ENCODE data around the gene RASSF10.

RASSF10 gene

GRCh38 chr11:13023423-13023822, 14.3 kb downstream of the RASSF10 start:
- TF ChIP-seq GATA2 (IDR thresholded peaks at IDR 0.05; ENCODE audit: low read depth, low read length) (no peak), GATA3 (IDR thresholded peaks at IDR 0.05; ENCODE audit: low read depth, low read length) (no peak)

DNA sequence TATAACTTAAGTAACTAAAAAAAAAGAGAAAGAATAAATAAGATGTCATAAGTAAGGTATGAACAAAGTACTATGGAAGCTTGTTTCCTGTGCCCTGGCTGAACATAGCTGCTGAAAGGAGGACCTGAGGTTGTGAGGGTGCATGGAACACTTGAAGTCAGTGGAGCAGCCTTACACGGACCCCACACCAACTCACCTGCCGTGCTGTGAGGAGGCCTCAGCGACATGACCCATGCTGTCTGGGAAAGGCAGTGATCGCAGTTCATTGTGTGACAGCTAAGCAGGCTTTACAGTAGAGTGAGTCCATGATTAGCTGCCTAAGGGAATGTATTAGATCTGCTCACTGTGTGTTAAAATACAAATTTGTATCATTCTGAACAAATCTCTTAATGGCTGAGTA, 17.6 kb downstream of the RASSF10 start:
- TF ChIP-seq GATA3 (IDR thresholded peaks at IDR 0.05; ENCODE audit: low read depth, low read length), result no peak
- TF ChIP-seq GATA2 (IDR thresholded peaks at IDR 0.05; ENCODE audit: low read depth, low read length), result no peak

DNA sequence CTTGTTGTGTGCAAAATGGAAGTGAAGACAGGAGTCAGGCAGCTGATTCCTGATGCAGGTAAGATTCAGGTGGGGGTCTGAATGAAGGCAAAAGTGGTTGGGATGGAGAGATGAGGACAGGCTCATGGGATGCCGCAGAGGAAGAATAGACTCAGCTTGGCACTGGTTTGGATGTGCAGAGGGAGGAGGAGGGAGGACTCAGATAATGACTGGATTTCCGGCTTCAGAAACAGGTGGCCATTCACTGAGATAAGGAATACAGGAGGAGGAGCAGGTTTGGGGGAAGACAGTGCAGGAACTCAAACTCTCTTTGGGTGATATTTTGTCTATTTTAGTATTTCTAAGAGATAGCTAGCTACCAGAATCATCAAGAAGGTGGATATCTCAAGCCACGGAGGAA, 19.2 kb downstream of the RASSF10 start:
- TF ChIP-seq GATA2 (IDR thresholded peaks at IDR 0.05; ENCODE audit: low read depth, low read length) (no peak), GATA3 (IDR thresholded peaks at IDR 0.05; ENCODE audit: low read depth, low read length) (no peak)

GRCh38 chr11:13029872-13030271, 20.8 kb downstream of the RASSF10 start:
- TF ChIP-seq GATA3 (IDR thresholded peaks at IDR 0.05; ENCODE audit: low read depth, low read length) (no peak), GATA2 (IDR thresholded peaks at IDR 0.05; ENCODE audit: low read depth, low read length) (no peak)

DNA sequence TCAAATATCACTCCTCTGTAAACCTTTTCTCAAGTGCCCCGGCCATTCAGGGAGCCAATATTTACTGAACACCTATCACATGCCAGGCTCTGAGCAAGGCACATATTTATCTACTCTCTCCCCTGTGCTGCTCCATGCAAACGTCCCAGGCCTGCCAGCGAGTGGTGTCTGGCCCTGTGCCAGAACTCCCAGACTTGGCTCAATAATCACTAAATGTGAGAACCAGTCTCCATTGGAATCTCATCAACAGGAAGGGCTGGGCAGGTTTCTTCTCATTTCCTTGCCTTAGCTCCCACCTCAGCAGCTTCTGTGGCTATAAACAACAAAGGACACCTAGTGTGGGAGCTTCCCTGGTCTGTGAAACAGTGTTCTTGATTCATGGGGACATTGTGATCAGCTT, 21.7 kb downstream of the RASSF10 start:
- TF ChIP-seq GATA3 (IDR thresholded peaks at IDR 0.05; ENCODE audit: low read depth, low read length), result no peak
- no peak for TF ChIP-seq GATA2 (IDR thresholded peaks at IDR 0.05; ENCODE audit: low read depth, low read length)

DNA sequence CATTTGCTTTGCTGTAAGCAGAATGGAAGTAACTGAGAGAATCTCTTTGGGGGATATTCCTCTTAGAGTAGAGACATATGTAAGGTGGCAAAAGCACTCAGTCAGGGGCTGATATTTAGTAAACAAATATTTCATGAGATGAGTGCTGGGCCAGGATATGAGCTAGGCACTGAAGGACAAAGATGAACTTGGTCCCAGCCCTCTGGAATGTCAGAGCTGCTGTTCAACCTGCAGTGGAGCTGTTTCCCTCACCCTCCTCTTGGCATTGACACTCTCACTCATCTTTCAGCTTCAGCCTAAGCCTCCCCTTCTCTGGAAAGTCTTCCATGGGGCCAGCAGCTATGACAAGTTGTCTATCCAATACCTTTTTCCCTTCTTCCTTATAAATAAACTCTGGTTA, 22.2 kb downstream of the RASSF10 start:
- TF ChIP-seq GATA3 (IDR thresholded peaks at IDR 0.05; ENCODE audit: low read depth, low read length), result no peak
- no peak for TF ChIP-seq GATA2 (IDR thresholded peaks at IDR 0.05; ENCODE audit: low read depth, low read length)

GRCh38 chr11:13033760-13034533, 24.8 kb downstream of the RASSF10 start:
- TF ChIP-seq GATA3 (IDR thresholded peaks at IDR 0.05; ENCODE audit: low read depth, low read length) (no peak), GATA2 (IDR thresholded peaks at IDR 0.05; ENCODE audit: low read depth, low read length) (no peak)

GRCh38 chr11:13035711-13036110, 26.6 kb downstream of the RASSF10 start:
- no peak for TF ChIP-seq GATA2 (IDR thresholded peaks at IDR 0.05; ENCODE audit: low read depth, low read length)
- TF ChIP-seq GATA3 (IDR thresholded peaks at IDR 0.05; ENCODE audit: low read depth, low read length), result no peak

GRCh38 chr11:13036235-13036634, 27.1 kb downstream of the RASSF10 start:
- TF ChIP-seq GATA2 (IDR thresholded peaks at IDR 0.05; ENCODE audit: low read depth, low read length) (no peak), GATA3 (IDR thresholded peaks at IDR 0.05; ENCODE audit: low read depth, low read length) (no peak)

GRCh38 chr11:13038366-13038765, 29.2 kb downstream of the RASSF10 start:
- TF ChIP-seq GATA2 (IDR thresholded peaks at IDR 0.05; ENCODE audit: low read depth, low read length), result no peak
- TF ChIP-seq GATA3 (IDR thresholded peaks at IDR 0.05; ENCODE audit: low read depth, low read length), result no peak

GRCh38 chr11:13039126-13039525, 30.0 kb downstream of the RASSF10 start:
- TF ChIP-seq GATA2 (IDR thresholded peaks at IDR 0.05; ENCODE audit: low read depth, low read length) (no peak), GATA3 (IDR thresholded peaks at IDR 0.05; ENCODE audit: low read depth, low read length) (no peak)

DNA sequence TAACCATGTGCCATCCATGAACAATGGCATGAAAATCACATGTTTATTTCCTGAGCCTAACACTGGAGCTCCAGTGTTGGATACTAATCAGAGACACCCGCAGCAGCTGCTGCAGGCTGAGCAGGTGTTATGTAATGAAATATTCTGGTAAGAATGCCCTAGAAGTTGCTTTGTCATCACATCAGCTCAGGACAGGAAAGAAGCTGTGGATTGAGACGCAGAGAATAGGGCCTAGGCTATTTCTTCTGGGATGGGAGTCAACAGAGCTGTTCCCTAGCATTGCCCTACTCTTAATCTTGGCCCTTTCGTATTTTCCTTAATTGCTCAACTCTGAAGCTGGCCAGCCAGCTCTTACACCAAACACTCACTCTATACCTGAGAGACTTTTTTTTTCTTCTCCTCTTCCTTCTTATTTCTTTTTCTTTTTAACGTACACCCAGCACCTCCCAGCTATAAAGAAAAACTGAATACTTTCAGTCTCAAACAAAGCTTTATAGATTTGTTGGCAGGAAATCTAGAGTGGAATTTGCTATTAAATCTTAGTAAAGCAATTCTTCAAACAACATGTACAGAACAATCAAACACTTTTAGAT, 31.9 kb downstream of the RASSF10 start:
- TF ChIP-seq GATA3 (IDR thresholded peaks at IDR 0.05; ENCODE audit: low read depth, low read length) (no peak), GATA2 (IDR thresholded peaks at IDR 0.05; ENCODE audit: low read depth, low read length) (no peak)

DNA sequence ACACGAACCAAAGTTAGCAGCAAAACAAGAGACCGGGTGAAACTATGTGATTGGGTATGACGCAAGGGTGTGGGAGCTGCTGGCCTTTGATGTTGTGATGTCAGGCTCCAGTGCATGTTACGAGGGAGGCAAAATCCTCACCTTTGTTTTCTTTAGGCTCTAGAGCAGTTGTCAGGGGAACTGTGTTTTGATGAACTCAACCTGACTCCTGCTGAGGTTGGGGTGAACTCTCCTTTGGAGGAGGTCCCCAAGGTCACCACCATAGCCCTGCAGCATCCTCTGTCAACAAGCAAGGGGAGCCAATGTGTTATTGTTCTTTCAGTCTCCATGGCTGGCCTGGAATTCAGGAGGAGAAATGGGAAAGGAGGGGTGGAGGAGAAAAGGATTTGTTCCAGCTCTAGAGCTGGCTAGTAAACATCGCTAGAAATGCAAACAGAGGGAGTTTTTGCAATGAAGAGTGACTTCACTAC, 33.8 kb downstream of the RASSF10 start:
- TF ChIP-seq GATA2 (IDR thresholded peaks at IDR 0.05; ENCODE audit: low read depth, low read length), result no peak
- no peak for TF ChIP-seq GATA3 (IDR thresholded peaks at IDR 0.05; ENCODE audit: low read depth, low read length)

DNA sequence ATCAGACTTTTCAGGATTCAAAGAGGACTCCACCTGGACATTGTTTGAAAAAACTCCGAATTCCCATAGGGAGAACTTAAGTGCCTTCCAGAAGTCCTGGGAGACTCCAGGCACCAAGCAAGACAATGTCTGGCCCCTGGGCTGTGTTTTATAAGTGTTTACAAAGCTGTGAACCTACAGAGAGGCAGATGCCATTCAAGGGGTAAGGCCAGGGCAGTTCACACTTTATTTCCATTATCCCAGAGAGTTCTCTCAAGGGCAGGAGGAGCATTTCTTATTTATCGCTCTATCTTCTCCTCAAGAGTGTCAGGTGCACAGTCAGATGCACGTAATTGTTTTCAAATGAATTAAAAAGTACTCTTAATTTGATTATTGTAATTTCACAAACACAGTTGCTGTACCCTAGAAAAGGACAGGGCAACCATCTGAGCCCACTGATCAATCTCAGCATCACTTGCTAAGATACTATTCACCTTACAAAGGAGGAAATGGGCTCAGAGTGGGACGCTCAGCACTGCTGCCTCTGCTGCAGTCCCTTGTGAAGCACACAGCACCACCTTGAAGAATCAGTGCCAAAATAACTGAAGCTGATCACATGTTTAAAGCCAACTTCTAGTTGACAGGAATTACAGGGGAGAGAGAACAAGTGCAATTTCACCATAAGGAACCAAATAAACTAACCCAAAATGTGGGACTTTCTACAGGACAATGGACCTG, 35.0 kb downstream of the RASSF10 start:
- TF ChIP-seq GATA2 (IDR thresholded peaks at IDR 0.05; ENCODE audit: low read depth, low read length) (no peak), GATA3 (IDR thresholded peaks at IDR 0.05; ENCODE audit: low read depth, low read length) (no peak)
